MG63 (cell line): ENCODE results near the gene SEMA3F. TPM values are rescaled to one million over a fixed set of nuclear protein-coding genes. Genes with fewer than 3 reads are reported as not detected.
"Not testable (repeated sequence)": the region's sequence is repeated elsewhere in the genome, so short reads cannot be mapped to it uniquely, and the experiment has no call there.

Source experiments
- DNase-seq: peaks from one replicate; pipeline ENCODE4 v3.0.0-alpha.2; 2020
- H3K27me3 ChIP-seq: fragments of 250-450 bp; sonication (Bioruptor Pico); 2 replicates; pipeline ENCODE4 v1.5.1; 2020; ENCODE audit warnings: mild to moderate bottlenecking, moderate library complexity
- H3K36me3 ChIP-seq: fragments of 250-450 bp; sonication (Bioruptor Pico); 2 replicates; pipeline ENCODE4 v1.5.1; 2020; ENCODE audit warnings: mild to moderate bottlenecking, moderate library complexity
- H3K4me3 ChIP-seq: fragments of 250-450 bp; sonication (Bioruptor Pico); 2 replicates; pipeline ENCODE4 v1.5.1; 2020; ENCODE audit warnings: mild to moderate bottlenecking, moderate library complexity
- H3K9me3 ChIP-seq: fragments of 250-450 bp; sonication (Bioruptor Pico); 2 replicates; pipeline ENCODE4 v1.5.1; 2020; ENCODE audit warnings: mild to moderate bottlenecking, moderate library complexity
- total RNA-seq: library from RNA; depleted of rRNA; stranded (reverse); fragments of >200 nt; shearing (Covaris generic); gene quantifications from 2 replicates; pipeline ENCODE4 v1.2.3, GENCODE V29; 2014; ENCODE audit warnings: low replicate concordance

Gene SEMA3F
- total RNA-seq, 1 experiment from 2014 or later: 22.9 TPM

- Histone ChIP-seq H3K4me3 (0 out of 2 replicates have a peak overlapping the region, but pooled peaks have one; percentile 18), H3K27me3 (no peaks in the 10 kb centered on the region), H3K36me3 (no peaks in the 10 kb centered on the region), H3K9me3 (no peaks in the 10 kb centered on the region)
- DNase-seq: no peak
These were observed 50.5 kb downstream of the SEMA3F start for GRCh38 chr3:50205413-50206276.

GRCh38 chr3:50207359-50208042 is 52.4 kb downstream of the SEMA3F start:
- Histone ChIP-seq H3K4me3 (no peak overlapping the region), H3K27me3 (no peaks in the 10 kb centered on the region), H3K36me3 (no peaks in the 10 kb centered on the region), H3K9me3 (no peaks in the 10 kb centered on the region)
- DNase-seq: no peak

- Histone ChIP-seq H3K36me3 (no peaks in the 10 kb centered on the region), H3K27me3 (no peaks in the 10 kb centered on the region), H3K4me3 (no peak overlapping the region), H3K9me3 (no peaks in the 10 kb centered on the region)
- DNase-seq: no peak
These were observed 53.7 kb downstream of the SEMA3F start for GRCh38 chr3:50208677-50209344.

GRCh38 chr3:50210176-50210509 is 55.0 kb downstream of the SEMA3F start:
- no peak for DNase-seq
- Histone ChIP-seq H3K36me3 (no peaks in the 10 kb centered on the region), H3K4me3 (no peak overlapping the region), H3K27me3 (no peaks in the 10 kb centered on the region), H3K9me3 (no peaks in the 10 kb centered on the region)

GRCh38 chr3:50210510-50211367 is 55.6 kb downstream of the SEMA3F start:
- Histone ChIP-seq H3K4me3 (no peak overlapping the region), H3K9me3 (no peaks in the 10 kb centered on the region), H3K36me3 (no peaks in the 10 kb centered on the region), H3K27me3 (no peaks in the 10 kb centered on the region)
- DNase-seq: no peak

GRCh38 chr3:50211368-50211717 is 56.2 kb downstream of the SEMA3F start:
- not testable (repeated sequence) for H3K27me3 ChIP-seq, H3K4me3 ChIP-seq, H3K9me3 ChIP-seq, H3K36me3 ChIP-seq, DNase-seq

- Histone ChIP-seq H3K9me3 (no peaks in the 10 kb centered on the region), H3K27me3 (no peaks in the 10 kb centered on the region), H3K36me3 (no peaks in the 10 kb centered on the region), H3K4me3 (no peak overlapping the region)
- DNase-seq: no peak
These were observed 56.8 kb downstream of the SEMA3F start for GRCh38 chr3:50211930-50212329.

- DNase-seq: no peak
These were observed 57.4 kb downstream of the SEMA3F start for GRCh38 chr3:50212502-50212901.

GRCh38 chr3:50212971-50213370 is 57.8 kb downstream of the SEMA3F start:
- Histone ChIP-seq H3K27me3 (no peaks in the 10 kb centered on the region), H3K4me3 (no peak overlapping the region), H3K9me3 (no peaks in the 10 kb centered on the region), H3K36me3 (no peaks in the 10 kb centered on the region)
- DNase-seq: no peak

More at GRCh38 chr3:50212502-50212901, 57.4 kb downstream of the SEMA3F start:
- Histone ChIP-seq H3K36me3 (no peaks in the 10 kb centered on the region), H3K4me3 (no peak overlapping the region), H3K27me3 (no peaks in the 10 kb centered on the region), H3K9me3 (no peaks in the 10 kb centered on the region)

GRCh38 chr3:50213373-50213772 is 58.2 kb downstream of the SEMA3F start:
- DNase-seq: no peak
- Histone ChIP-seq H3K9me3 (no peaks in the 10 kb centered on the region), H3K36me3 (no peaks in the 10 kb centered on the region), H3K4me3 (no peak overlapping the region), H3K27me3 (no peaks in the 10 kb centered on the region)

- no peaks in the 10 kb centered on the region for H3K36me3 ChIP-seq
- no peak for DNase-seq
- H3K9me3 ChIP-seq: no peaks in the 10 kb centered on the region
- H3K4me3 ChIP-seq: no peak overlapping the region
- no peaks in the 10 kb centered on the region for H3K27me3 ChIP-seq
These were observed 59.7 kb downstream of the SEMA3F start for GRCh38 chr3:50214824-50215223.

GRCh38 chr3:50215529-50215928 is 60.4 kb downstream of the SEMA3F start:
- no peaks in the 10 kb centered on the region for H3K27me3 ChIP-seq
- no peaks in the 10 kb centered on the region for H3K9me3 ChIP-seq
- H3K36me3 ChIP-seq: no peaks in the 10 kb centered on the region
- no peak for DNase-seq
- no peak overlapping the region for H3K4me3 ChIP-seq

GRCh38 chr3:50217681-50218080 is 62.6 kb downstream of the SEMA3F start:
- DNase-seq: no peak
- no peak overlapping the region for H3K4me3 ChIP-seq
- H3K9me3 ChIP-seq: no peaks in the 10 kb centered on the region
- H3K36me3 ChIP-seq: no peaks in the 10 kb centered on the region
- no peaks in the 10 kb centered on the region for H3K27me3 ChIP-seq

GRCh38 chr3:50218448-50218847 is 63.3 kb downstream of the SEMA3F start:
- Histone ChIP-seq H3K27me3 (no peaks in the 10 kb centered on the region), H3K36me3 (no peaks in the 10 kb centered on the region), H3K4me3 (no peak overlapping the region), H3K9me3 (no peaks in the 10 kb centered on the region)
- no peak for DNase-seq

GRCh38 chr3:50219285-50219684 is 64.2 kb downstream of the SEMA3F start:
- Histone ChIP-seq H3K36me3 (no peaks in the 10 kb centered on the region), H3K27me3 (no peaks in the 10 kb centered on the region), H3K9me3 (no peaks in the 10 kb centered on the region), H3K4me3 (no peak overlapping the region)
- DNase-seq: no peak

GRCh38 chr3:50220109-50220508 is 65.0 kb downstream of the SEMA3F start:
- Histone ChIP-seq H3K27me3 (no peaks in the 10 kb centered on the region), H3K9me3 (no peaks in the 10 kb centered on the region), H3K4me3 (no peak overlapping the region), H3K36me3 (no peaks in the 10 kb centered on the region)
- DNase-seq: no peak

- Histone ChIP-seq H3K4me3 (no peak overlapping the region), H3K27me3 (no peaks in the 10 kb centered on the region), H3K36me3 (no peaks in the 10 kb centered on the region), H3K9me3 (no peaks in the 10 kb centered on the region)
- no peak for DNase-seq
These were observed 65.9 kb downstream of the SEMA3F start for GRCh38 chr3:50221051-50221410.
